Activated CD4-positive, alpha-beta T cell treated with anti-CD3 and anti-CD28 coated beads, Interleukin-2, Interleukin-6, amounts not matched to agents 100 ng/mL and 50 ng/mL, durations not matched to agents 16 hours and 8 hours (primary cell): ENCODE data around the gene DTNA.

ENCODE experiments used
- DNase-seq: peaks from one replicate; pipeline ENCODE4 v3.0.0-alpha.2; 2020

The DTNA gene

DNA sequence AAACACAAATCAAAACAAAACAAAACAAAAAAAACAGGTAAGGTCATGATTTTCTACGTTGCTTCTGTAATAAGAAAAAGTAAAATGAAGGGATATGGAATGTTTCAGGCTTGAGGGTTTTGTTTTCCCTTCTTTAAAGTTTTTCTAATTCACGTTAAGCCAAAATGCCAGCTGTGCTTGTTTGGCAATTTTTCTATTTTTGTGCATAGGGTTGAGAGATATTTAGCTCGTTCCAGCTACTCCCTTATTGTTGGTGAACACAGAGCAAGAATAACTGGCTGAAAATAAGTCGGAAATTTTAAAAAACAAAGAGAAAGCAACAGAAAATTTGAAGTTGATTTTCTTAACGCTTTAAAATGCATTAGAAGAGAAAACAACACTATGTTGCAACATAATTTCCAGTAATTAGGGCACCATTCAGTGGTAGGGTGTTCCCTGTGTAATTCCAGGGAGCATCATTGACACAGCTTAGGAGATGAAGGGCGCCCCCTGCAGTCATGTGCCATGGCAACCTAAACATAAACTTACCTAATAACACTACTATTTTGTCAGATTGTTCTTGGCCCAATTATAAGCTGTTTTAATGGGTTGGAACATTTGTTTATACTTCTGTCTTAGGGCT, 99.5 kb downstream of the DTNA start:
- DNase-seq, result no peak

DNA sequence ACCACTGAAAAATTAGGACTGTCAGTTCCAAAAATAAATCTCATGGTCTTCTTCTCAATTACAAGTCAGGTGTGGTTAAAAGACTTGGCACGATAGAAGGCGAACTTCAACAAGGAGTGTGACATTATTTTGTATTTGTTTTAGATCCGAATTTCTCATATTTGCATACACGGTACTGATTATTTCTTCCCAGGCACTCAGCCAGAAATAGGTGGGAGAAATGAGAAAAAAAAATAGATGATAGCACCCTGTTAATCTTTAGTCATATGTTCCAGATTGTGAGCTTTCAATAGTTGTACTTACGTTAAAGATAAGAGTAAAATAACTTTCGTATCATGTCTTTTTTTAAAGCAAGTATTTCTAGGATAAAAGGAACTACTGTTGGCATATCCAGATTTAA, 106.1 kb downstream of the DTNA start:
- DNase-seq, result no peak

DNA sequence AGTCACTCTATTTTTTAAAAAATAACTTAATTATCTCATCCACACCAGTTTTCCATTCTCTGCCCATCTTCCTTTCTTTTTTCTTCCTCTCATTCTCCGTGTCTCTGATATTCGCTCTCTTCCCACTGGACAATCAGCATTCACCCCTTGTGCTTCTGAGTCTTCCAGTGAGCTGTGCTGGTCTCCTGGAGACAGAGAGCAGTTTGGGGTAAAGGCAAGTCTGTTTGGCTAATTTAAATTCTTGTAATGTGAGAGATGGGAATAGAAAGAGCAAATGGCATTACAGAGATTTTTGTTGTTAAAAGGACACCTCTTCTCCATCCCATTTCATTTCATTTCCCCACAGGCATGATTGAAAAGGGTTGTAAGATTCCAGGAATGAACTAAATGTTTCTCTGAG, 107.5 kb downstream of the DTNA start:
- no peak for DNase-seq

DNA sequence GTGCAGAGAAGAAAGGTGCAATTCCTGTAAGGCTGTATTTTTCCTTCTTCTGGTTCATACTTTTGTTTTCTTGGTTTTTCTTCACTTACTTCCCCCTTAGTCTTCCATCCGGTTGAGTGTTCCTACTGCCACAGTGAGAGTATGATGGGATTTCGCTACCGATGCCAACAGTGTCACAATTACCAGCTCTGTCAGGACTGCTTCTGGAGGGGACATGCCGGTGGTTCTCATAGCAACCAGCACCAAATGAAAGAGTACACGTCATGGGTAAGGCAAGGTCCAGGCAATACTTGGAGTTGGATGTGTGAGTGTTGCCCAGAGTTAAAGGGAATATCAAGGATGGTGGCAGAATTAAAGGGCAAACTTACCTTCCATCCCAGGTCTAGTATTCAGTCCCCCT, 108.0 kb downstream of the DTNA start:
- DNase-seq, result no peak

DNA sequence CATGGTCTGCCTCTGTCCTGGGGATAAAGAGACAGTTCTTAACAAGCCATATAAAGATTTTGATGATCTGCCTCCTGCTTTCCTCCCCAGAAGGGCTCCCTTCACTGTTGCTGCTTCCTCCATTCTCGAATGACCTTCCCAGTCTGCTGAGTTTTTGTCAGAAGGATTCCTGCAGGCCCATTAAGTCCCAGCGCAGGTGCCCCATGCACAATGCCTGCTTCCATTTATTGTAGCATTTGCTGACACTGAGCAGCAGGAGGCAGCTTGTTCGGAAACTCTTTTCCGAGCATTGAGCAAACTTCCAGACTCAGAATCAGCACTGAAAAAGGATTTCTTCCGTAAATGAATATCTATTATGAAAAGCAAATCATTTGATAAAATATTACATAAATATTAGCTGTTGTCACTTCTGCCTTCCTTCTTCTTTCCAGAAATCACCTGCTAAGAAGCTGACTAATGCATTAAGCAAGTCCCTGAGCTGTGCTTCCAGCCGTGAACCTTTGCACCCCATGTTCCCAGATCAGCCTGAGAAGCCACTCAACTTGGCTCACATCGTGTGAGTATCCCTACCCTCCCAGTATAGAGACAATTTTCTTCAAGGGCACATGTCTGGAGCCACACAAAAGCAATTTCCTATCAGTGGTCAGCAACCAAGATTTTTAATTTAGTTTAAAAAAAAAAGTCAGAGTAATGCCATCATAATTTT, 110.4 kb downstream of the DTNA start:
- no peak for DNase-seq

DNA sequence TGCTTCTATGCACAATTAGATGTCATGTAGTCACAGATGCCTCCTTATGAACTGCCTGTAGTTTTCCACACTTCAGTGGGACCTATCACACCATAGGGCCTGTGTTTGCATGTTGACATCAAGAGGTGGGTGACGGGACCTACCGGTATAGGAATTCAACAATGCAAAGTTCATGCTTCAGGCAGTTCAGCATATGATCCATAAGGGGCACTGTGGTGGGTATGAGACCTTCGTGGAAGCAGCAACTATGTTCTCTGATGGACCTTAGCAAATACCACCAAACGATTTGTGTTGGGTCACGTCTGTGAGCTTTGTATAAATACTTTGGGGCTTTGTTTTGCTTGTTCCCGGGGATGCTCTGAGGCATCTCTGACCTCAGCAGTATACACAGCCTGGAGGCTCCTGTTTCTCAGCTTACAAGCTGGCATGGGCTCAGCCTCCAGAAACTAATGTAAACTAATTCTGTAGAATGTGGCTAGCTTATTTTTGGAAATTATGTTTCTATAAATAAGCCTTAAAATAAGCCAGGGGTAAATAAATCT, 111.6 kb downstream of the DTNA start:
- no peak for DNase-seq

DNA sequence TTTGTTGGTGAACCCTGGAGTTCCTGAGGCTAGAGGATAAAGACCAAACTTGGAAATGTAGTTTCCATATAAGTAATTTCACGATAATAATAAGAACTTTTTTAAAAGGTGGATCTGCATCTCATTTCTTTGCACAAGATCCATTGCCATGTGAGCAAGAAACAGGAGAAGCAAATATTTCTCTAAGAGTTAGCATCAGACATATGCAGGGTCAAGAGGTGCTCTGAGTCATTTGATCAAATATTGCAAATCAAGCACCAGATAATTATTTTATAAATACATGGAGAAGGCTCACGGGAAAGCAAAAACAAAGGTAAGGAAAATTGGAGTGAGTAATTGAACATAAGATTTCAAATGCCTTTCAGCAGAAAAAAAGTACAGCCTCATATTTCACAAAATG, 118.0 kb downstream of the DTNA start:
- DNase-seq, result no peak

DNA sequence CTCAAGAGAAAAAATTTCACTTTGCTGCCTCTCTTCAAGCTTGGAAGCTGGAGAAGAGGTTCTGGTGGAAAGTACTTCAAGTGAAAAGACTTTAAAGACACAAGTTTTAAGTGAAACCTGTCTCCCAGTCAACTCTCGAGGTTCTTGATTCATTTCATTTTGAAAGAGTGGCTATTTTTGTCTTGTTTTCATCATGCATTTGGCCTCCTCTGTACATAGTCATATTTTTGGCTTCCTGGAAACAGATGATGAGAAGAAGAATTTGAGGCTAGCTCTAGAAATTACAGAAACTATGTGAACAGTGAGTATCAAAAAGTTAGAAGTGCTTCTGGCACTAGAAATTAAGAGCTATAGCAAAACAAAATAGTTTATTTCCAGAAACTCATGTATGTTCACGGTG, 124.8 kb downstream of the DTNA start:
- peak; percentile 31 for DNase-seq

DNA sequence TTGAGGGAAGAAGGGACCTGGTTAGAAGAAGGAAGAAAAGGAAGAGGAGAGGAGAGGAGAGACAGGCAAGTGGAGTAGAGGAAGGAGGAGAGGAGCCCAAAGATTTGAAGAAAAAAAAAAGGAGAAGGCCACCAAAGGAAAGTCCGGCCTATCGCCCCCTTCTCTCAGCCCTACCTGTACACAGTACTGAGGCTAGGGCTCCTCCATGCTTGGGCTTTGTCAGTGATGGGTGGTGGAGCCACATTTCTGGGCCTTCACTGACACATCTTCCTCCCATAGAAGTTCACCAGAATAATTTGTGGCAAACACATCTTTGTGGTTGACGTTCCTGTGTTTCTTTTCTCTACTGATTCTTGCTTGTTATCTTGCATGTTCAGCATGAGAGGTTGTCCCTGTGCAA, 125.4 kb downstream of the DTNA start:
- no peak for DNase-seq

DNA sequence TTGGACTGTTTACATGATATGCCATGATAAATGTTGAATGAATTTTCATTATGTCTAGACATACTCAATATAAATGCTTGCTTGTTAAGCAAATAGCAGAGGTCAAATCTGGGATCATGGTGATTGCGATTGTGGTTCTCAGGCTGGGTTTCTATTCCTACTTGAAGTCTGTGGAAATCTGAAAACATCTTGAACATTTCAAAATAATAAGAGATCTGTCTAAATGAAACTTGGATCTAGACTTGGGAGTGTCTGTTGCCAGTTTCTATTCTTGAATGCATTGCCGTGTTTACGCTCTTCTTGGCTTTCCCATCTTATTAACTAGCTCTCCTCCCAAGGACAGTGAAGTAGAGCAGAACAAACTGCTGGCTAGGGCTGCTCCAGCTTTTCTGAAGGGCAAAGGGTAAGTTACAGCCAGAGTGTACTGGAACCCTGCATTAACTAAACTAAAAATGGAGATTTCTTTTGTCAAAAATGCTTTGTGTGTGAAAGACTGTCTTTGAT, 127.7 kb downstream of the DTNA start:
- DNase-seq, result no peak

DNA sequence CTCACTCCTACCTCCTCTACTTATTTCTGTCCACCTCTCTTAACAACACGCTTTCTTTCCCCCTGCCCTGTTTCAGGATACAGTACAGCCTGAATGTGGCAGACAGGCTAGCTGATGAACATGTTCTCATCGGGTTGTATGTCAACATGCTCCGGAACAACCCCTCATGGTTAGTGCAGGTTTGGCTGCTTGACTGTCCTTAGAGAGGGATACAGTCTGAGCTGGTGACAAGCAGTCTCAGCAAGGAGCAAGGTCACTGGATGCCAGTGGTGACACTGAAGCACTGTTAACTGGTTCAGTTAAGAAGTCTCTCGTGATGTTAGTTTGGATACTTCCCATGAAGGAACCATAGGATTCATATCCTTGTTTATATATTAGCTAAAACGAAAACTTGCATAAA, 128.6 kb downstream of the DTNA start:
- DNase-seq, result no peak

DNA sequence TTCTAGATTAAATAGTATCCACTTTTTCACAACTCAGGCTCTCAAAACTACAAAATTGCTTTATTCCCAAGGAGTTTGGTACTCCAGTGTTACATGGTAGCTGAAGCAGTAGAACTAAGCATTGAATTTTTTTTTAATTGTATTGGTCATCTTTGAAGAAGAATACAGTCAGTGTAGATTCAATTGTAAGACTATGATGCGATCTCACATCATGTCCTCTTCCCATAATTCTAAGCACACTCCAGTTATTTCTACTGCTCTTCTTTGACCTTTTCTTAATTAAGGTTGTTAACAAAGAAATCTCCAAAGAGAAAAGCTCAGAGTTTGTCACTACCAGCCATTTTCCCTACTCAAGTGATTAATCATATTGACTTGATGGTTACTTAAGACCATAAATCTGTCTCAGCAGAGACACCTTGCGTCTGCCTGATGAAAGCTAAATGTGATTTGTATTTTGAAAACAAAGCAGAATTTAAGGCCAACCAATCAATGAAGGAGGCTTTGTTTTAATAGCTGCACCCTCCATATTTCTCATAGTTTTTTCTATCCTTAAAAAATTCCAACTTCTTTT, 130.2 kb downstream of the DTNA start:
- no peak for DNase-seq

DNA sequence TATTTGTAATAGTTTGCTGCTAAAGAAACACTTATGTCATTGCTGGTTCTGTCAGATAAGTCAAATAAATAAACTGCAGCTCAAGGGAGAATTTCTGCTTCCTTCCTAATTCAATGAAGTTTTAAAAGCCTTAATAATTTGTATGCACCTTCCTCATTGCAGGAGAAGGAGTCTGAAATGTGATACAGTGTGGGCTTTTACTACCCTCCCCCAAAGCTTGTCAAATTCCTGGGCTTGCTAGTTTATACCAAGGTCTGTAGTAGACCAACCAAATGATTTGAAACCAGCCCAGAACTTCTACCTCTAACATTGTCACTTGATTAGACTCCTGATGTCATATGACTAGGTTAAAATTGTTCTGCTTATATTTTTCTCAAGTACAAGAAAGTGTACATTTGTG, 131.8 kb downstream of the DTNA start:
- no peak for DNase-seq

DNA sequence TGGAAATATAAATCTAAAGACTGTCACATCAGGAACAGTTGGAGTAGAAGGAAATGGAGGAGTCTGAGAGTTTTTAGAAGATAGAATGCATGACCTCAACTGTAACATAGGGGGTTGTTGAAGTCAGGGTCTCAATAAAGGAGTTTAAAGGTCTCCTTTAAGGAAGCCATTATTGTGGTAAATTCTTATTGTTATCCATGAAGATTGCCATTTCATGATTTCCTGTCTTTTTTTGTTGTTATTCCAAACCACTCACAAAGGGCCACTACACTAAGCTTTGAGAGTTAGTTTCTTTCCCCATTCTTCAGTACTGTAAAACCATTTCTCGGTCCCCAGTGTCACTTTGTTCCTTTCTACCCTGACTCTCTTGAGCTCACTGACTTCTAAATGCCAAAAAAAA, 134.0 kb downstream of the DTNA start:
- no peak for DNase-seq

DNA sequence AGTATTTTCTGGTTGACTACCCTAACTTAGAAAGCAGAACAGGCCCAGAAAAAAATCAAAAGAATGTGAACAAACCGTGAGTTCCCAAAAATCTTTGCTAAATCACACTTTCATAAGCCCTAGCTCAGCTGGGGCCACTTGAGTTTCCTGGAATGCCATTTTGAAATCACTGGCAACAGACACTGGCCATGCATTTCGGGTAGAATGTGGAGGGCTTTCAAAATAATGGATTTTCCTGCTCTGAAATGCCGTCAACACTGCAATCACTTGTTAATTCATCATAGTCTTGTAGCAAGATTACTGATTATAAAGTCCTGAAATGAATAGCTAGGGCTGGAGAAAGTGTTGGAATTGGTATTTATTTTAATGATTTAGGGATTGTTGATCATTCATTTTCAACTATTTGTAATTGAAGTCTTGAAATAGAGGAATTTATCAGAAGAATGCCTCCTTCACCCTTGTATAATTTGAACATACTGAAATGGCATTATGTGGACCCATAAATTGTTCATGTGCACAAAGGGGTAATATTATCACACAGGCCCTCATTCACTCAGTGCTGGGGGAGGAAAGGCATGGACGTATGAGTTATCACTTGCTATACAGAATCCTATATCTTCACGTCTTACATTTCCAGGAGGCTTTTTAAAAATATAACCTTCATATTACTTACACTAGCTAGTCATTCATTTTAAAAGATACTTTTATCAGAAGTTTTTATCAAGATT, 134.8 kb downstream of the DTNA start:
- no peak for DNase-seq

DNA sequence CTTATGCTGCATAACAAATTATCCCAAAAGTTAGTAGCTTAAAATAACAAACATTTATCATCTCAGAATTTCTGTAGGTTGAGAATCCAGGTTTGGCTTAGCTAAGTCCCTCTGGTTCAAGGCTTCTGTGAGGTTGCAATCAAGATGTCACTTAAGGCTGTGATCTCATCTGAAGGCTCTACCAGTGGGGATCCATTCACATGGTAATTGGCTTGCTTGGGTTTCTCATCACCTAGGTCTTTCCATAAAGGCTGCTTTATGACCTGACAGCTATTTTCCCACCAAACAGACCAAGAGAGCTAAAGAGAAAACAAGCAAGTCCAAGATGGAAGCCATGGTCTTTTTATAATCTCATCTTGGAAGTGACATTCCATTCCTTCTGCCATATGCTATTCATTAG, 137.3 kb downstream of the DTNA start:
- no peak for DNase-seq

DNA sequence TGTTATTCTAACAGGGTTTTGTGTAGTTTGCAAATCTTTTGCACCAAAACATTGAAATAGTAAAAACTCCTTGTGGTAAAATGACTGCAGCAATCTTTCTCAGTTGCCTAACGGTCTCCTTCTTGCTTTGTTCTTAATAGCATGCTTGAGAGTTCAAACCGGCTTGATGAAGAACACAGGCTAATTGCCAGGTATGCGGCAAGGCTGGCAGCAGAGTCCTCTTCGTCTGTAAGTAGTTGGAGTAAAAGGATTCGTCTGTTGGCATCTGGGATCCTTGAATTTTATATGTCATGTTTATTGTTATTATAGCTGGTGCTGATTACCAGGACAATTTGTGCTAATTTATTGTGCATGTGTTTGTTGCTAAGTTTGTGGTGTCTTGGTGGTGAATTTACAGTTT, 138.1 kb downstream of the DTNA start:
- DNase-seq, result no peak

DNA sequence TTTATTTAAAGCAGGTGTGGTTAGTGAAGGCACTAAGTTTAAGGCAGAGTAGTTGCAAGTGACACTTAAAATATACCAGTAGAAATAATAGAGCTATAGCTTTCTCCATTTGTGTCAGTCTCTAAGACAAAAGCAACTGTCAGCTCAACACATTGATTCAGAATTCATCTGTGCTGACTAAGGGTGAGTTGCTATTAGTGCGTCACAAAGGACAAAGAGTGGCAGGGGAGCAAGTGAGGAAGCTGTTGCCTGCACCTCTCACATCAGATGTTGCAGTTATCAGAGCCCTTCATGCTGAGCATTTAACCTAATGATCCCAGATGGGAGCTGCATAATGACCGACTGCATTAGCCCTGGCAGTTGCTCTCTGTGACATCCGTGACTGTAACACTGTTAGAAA, 138.6 kb downstream of the DTNA start:
- DNase-seq, result no peak

DNA sequence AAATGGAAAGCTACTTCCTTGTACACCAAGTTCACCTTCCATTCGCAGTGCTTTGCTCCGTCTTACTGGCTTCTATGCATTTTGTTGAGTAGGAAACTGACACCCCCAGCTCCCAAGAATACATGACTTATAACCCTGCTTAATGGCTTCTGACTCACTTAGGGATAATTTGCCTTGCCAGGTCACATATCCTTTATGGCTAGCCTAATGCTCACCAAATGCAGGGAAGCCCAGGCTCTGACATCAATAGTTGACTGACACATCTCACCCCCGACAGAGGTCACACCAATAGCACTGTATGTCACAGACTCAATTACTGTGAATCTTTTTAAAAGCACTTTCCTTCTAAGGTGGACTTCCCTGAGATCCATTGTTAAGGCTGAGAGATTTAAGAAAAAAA, 147.2 kb downstream of the DTNA start:
- no peak for DNase-seq

DNA sequence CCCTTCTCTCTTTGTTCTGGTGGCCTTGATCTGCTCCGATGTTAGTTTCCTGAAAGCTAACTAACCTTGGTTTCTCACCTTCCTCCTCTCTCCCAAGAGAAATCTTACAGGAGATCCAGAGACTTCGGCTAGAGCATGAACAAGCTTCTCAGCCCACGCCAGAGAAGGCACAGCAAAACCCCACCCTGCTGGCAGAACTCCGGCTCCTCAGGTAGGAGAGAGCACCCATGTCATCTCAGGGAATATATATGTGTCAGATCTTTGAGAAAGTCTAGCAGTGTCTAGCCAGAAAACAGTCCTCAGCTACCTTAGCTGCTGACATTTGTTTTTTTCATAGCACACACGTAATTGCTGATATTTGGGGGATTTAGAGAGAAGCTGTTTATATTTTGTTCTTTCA, 148.1 kb downstream of the DTNA start:
- DNase-seq, result no peak

DNA sequence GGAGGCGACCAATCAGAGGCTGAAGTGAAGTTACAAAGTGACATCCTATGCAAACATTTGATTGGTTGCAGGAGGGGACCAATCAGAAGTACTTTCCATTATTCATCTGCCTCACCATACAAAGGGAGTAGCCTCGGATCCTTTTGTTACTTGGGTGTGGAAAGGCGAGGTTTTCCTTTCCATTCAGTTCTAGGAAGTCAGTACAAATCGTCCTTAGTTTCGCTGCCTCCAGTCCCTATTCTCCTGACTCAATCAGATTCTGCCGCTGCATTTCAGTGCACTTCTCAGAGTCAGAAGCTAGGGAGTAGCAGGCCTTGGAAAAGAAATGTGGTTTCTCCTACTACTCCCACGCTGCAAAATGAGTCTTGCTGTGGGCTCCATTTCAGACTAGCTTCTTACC, 149.4 kb downstream of the DTNA start:
- DNase-seq, result no peak

DNA sequence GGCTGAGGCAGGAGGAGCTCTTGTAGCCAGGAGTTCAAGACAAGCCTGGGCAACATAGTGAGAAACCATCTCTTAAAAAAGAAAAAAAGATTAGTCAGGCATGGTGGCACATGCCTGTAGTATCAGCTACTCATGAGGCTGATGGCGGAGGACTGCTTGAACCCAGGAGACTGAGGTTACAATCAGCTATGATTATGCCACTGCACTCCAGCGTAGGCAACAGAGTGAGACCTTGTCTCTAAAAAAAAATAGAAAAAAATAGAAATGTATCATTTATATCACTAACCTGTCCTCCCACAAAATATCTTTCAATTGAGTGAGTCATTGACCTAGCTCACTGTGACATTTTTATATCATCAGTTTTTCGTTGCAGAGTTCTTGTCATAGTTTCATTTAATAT, 152.5 kb downstream of the DTNA start:
- DNase-seq, result no peak

DNA sequence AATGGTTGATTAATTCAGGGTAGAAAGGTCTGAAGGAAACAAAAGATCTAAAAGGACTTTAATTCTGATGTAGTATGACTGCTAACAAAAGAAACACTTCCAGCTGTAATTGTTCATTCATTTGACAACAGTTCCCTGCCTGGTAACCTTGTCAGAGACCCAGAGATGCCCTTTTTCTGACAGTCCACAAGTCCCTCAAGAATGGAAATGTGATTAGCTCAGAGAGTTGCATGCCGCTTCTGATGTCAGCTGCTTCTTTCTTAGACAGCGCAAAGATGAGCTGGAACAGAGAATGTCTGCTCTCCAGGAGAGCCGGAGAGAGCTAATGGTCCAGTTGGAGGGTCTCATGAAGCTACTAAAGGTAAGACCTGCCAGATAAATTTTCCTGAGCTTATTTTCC, 153.6 kb downstream of the DTNA start:
- DNase-seq, result no peak
